CD4-positive, alpha-beta memory T cell (primary cell): ENCODE measurements around the gene CACNG6. TPM values are rescaled to one million over a fixed set of nuclear protein-coding genes. Genes with fewer than 3 reads are reported as not detected.

ENCODE experiments used
- CTCF ChIA-PET: fragments of 350-600 bp; sonication (Branson Sonifier 250); formaldehyde crosslinking; loops from one replicate; lab custom pipeline; 2021; ENCODE audit warnings: inconsistent platforms; ENCODE audit not compliant: partially characterized antibody; lab: Charles Lee
- POLR2A ChIA-PET: fragments of 350-600 bp; sonication (Branson Sonifier 250); formaldehyde crosslinking; loops from one replicate; lab custom pipeline; 2021; ENCODE audit not compliant: partially characterized antibody; lab: Charles Lee
- DNase-seq, 5 donors: peaks; one replicate each; pipeline versions ENCODE4 v3.0.0 to v3.0.0-alpha.2; 2020 to 2022; ENCODE audit warnings: mixed read lengths in 1 of 5
- H3K27ac ChIP-seq: one replicate; pipeline ENCODE4 v1.7.0; 2013; ENCODE audit warnings: low read depth, low read length
- H3K27me3 ChIP-seq: 2 replicates; pipeline ENCODE4 v1.7.0; 2013; ENCODE audit warnings: mild to moderate bottlenecking, low read length, moderate library complexity; ENCODE audit not compliant: insufficient read depth
- H3K36me3 ChIP-seq: 2 replicates; pipeline ENCODE4 v1.7.0; 2013; ENCODE audit warnings: mild to moderate bottlenecking, low read length, moderate library complexity; ENCODE audit not compliant: insufficient read depth
- H3K4me1 ChIP-seq: 2 replicates; pipeline ENCODE4 v1.7.0; 2013; ENCODE audit warnings: mild to moderate bottlenecking, low read length, moderate library complexity; ENCODE audit not compliant: insufficient read depth
- H3K4me3 ChIP-seq, 2 donors: one replicate each; pipeline ENCODE4 v1.7.0; 2013; ENCODE audit warnings: low read length in 2 of 2, mild to moderate bottlenecking in 1 of 2
- H3K9me3 ChIP-seq, 2 donors: one replicate each; pipeline ENCODE4 v1.7.0; 2013; ENCODE audit warnings: low read length in 2 of 2, control low read depth in 1 of 2; ENCODE audit not compliant: control insufficient read depth in 1 of 2
- H3K27ac Mint-ChIP-seq, 7 donors: one replicate each; pipeline ENCODE4 v1.8.0; 2020 to 2021; ENCODE audit warnings: mixed read lengths in 7 of 7, mild to moderate bottlenecking in 6 of 7, inconsistent platforms in 3 of 7, moderate library complexity in 3 of 7
- H3K27me3 Mint-ChIP-seq, 2 donors: one replicate each; pipeline ENCODE4 v1.8.0; 2020 to 2021; ENCODE audit warnings: mixed read lengths in 2 of 2
- H3K36me3 Mint-ChIP-seq, 2 donors: one replicate each; pipeline ENCODE4 v1.8.0; 2020 to 2021; ENCODE audit warnings: mixed read lengths in 2 of 2, inconsistent platforms in 1 of 2, mild to moderate bottlenecking in 1 of 2
- H3K4me1 Mint-ChIP-seq, 4 donors: one replicate each; pipeline ENCODE4 v1.8.0; 2020 to 2021; ENCODE audit warnings: mixed read lengths in 4 of 4, mild to moderate bottlenecking in 1 of 4
- H3K4me3 Mint-ChIP-seq, 8 donors: one replicate each; pipeline ENCODE4 v1.8.0; 2020 to 2021; ENCODE audit warnings: mixed read lengths in 8 of 8, mild to moderate bottlenecking in 7 of 8, moderate library complexity in 6 of 8, inconsistent platforms in 3 of 8
- H3K9me3 Mint-ChIP-seq, 8 donors: one replicate each; pipeline ENCODE4 v1.8.0; 2020 to 2021; ENCODE audit warnings: mixed read lengths in 8 of 8, mild to moderate bottlenecking in 5 of 8, inconsistent platforms in 3 of 8, moderate library complexity in 1 of 8
- intact Hi-C: fragments of 100-400 bp; cut with micrococcal nuclease; formaldehyde crosslinking; loops from one replicate; pipeline ENCODE4 v1.15.1; 2023
- polyA plus RNA-seq, 2 donors: library from polyadenylated mRNA; unstranded; fragments of 300-500 nt; fragmentation: Illumina TruSeq; gene quantifications; one replicate each; pipeline ENCODE4 v1.2.3, GENCODE V29; 2021
- total RNA-seq, 2 experiments: library from RNA; stranded (reverse); gene quantifications; one replicate each; pipeline ENCODE4 v1.2.3, GENCODE V29; 2021

Gene CACNG6
- total and polyA plus RNA-seq, 4 experiments from 2014 or later, result not detected

- Histone ChIP-seq H3K4me3 (no peak overlapping the region), H3K27me3 (peaks cover 5% of the 10 kb centered on the region), H3K9me3 (no peaks in the 10 kb centered on the region), H3K36me3 (no peaks in the 10 kb centered on the region), H3K27ac (no peak overlapping the region), H3K4me1 (no peaks in the 10 kb centered on the region)
- Mint-ChIP-seq H3K27ac (peak overlapping the region in 1 of 7 donors; percentile 43), H3K4me3 (no peak overlapping the region), H3K4me1 (no peaks in the 10 kb centered on the region), H3K27me3 (peaks cover 26 to 29% of the 10 kb centered on the region in 2 donors), H3K36me3 (no peaks in the 10 kb centered on the region), H3K9me3 (peaks cover 0 to 8% (median 3%) of the 10 kb centered on the region in 8 donors)
- ChIA-PET CTCF (interaction anchor here (0.7 to 1.2 kb wide), 2 partner anchors 16 to 22 kb away, joined by 3 read pairs; no protein-coding TSS in a partner anchor), POLR2A (no interaction called here)
- intact Hi-C loops, result no loop called here
- DNase-seq, result no peak
These were observed 54.3 kb downstream of the CACNG6 start for GRCh38 chr19:54045771-54046170.

- Mint-ChIP-seq H3K9me3 (peaks cover 0 to 8% (median 3%) of the 10 kb centered on the region in 8 donors), H3K36me3 (no peaks in the 10 kb centered on the region), H3K4me3 (no peak overlapping the region), H3K27me3 (peaks cover 23 to 28% of the 10 kb centered on the region in 2 donors), H3K27ac (no peak overlapping the region), H3K4me1 (no peaks in the 10 kb centered on the region)
- Histone ChIP-seq H3K27ac (no peak overlapping the region), H3K4me3 (no peak overlapping the region), H3K36me3 (no peaks in the 10 kb centered on the region), H3K9me3 (no peaks in the 10 kb centered on the region), H3K4me1 (no peaks in the 10 kb centered on the region), H3K27me3 (peaks cover 5% of the 10 kb centered on the region)
- POLR2A ChIA-PET, result no interaction called here
- intact Hi-C loops, result no loop called here
- DNase-seq, result no peak
- CTCF ChIA-PET, result no interaction called here
These were observed 56.2 kb downstream of the CACNG6 start for GRCh38 chr19:54047616-54048015.

Other genes with a start within 250 kb of the CACNG6 start
- not detected for gene NLRP12, start 167.3 kb upstream of the CACNG6 start, total RNA-seq
- gene NLRP12, start 167.3 kb upstream of the CACNG6 start, polyA plus RNA-seq, result not detected
- 10 to 100 TPM; 42.1 to 45.8 TPM for gene MYADM, start 123.8 kb upstream of the CACNG6 start, total RNA-seq
- 10 to 100 TPM; 38.5 to 67.9 TPM for gene MYADM, start 123.8 kb upstream of the CACNG6 start, polyA plus RNA-seq
- not detected for gene PRKCG, start 109.4 kb upstream of the CACNG6 start, total RNA-seq
- under 1 TPM in 1 of 2 donors, not detected in 1; 0.06 TPM for gene PRKCG, start 109.4 kb upstream of the CACNG6 start, polyA plus RNA-seq
- gene CACNG7, start 82.4 kb upstream of the CACNG6 start, total RNA-seq, result not detected
- not detected for gene CACNG7, start 82.4 kb upstream of the CACNG6 start, polyA plus RNA-seq
- gene CACNG8, start 28.7 kb upstream of the CACNG6 start, total RNA-seq, result not detected
- gene CACNG8, start 28.7 kb upstream of the CACNG6 start, polyA plus RNA-seq, result not detected
- not detected for gene VSTM1, start 72.3 kb downstream of the CACNG6 start, total RNA-seq
- gene VSTM1, start 72.3 kb downstream of the CACNG6 start, polyA plus RNA-seq, result not detected
- gene TARM1, start 89.7 kb downstream of the CACNG6 start, total RNA-seq, result not detected
- gene TARM1, start 89.7 kb downstream of the CACNG6 start, polyA plus RNA-seq, result not detected
- 1 to 10 TPM in 1 of 2 experiments, under 1 TPM in 1; 0.64 to 1.1 TPM for gene OSCAR, start 109.2 kb downstream of the CACNG6 start, total RNA-seq
- under 1 TPM in 1 of 2 donors, not detected in 1; 0.23 TPM for gene OSCAR, start 109.2 kb downstream of the CACNG6 start, polyA plus RNA-seq
- 100 to 1,000 TPM; 135 to 137 TPM for gene NDUFA3, start 111.2 kb downstream of the CACNG6 start, total RNA-seq
- gene NDUFA3, start 111.2 kb downstream of the CACNG6 start, polyA plus RNA-seq, result 100 to 1,000 TPM; 374 to 440 TPM
- 10 to 100 TPM; 17.2 to 19.0 TPM for gene TFPT, start 124.0 kb downstream of the CACNG6 start, total RNA-seq
- gene TFPT, start 124.0 kb downstream of the CACNG6 start, polyA plus RNA-seq, result 10 to 100 TPM; 17.6 to 31.0 TPM
- gene PRPF31, start 124.1 kb downstream of the CACNG6 start, total RNA-seq, result 10 to 100 TPM; 77.6 to 80.0 TPM
- 10 to 100 TPM; 73.0 to 79.0 TPM for gene PRPF31, start 124.1 kb downstream of the CACNG6 start, polyA plus RNA-seq
- 10 to 100 TPM; 80.0 to 82.3 TPM for gene CNOT3, start 146.1 kb downstream of the CACNG6 start, total RNA-seq
- 10 to 100 TPM in 1 of 2 donors, 1 to 10 TPM in 1; 3.3 to 21.0 TPM for gene CNOT3, start 146.1 kb downstream of the CACNG6 start, polyA plus RNA-seq
- 10 to 100 TPM; 19.6 to 22.7 TPM for gene LENG1, start 168.1 kb downstream of the CACNG6 start, total RNA-seq
- 10 to 100 TPM in 1 of 2 donors, 1 to 10 TPM in 1; 9.9 to 18.1 TPM for gene LENG1, start 168.1 kb downstream of the CACNG6 start, polyA plus RNA-seq
- 1 to 10 TPM in 1 of 2 experiments, under 1 TPM in 1; 0.61 to 1.1 TPM for gene TMC4, start 181.5 kb downstream of the CACNG6 start, total RNA-seq
- 1 to 10 TPM in 1 of 2 donors, under 1 TPM in 1; 0.71 to 3.3 TPM for gene TMC4, start 181.5 kb downstream of the CACNG6 start, polyA plus RNA-seq
- 10 to 100 TPM; 46.4 to 55.5 TPM for gene MBOAT7, start 197.9 kb downstream of the CACNG6 start, total RNA-seq
- 10 to 100 TPM; 16.0 to 28.7 TPM for gene MBOAT7, start 197.9 kb downstream of the CACNG6 start, polyA plus RNA-seq
- 10 to 100 TPM; 23.2 to 25.8 TPM for gene TSEN34, start 199.7 kb downstream of the CACNG6 start, total RNA-seq
- gene TSEN34, start 199.7 kb downstream of the CACNG6 start, polyA plus RNA-seq, result 10 to 100 TPM; 20.3 to 39.6 TPM
- 1,000 to 10,000 TPM; 1,117 to 1,127 TPM for gene RPS9, start 209.2 kb downstream of the CACNG6 start, total RNA-seq
- 1,000 to 10,000 TPM in 1 of 2 donors, 100 to 1,000 TPM in 1; 924 to 1,042 TPM for gene RPS9, start 209.2 kb downstream of the CACNG6 start, polyA plus RNA-seq
- gene LILRB3, start 231.4 kb downstream of the CACNG6 start, total RNA-seq, result 1 to 10 TPM; 8.8 to 9.1 TPM
- 1 to 10 TPM in 1 of 2 donors, under 1 TPM in 1; 0.97 to 5.8 TPM for gene LILRB3, start 231.4 kb downstream of the CACNG6 start, polyA plus RNA-seq